GM23248 (cell line): ENCODE data around the gene SEC24C. TPM values are rescaled to one million over a fixed set of nuclear protein-coding genes. Genes with fewer than 3 reads are reported as not detected.
A peak's percentile ranks its signal among the peaks of the same experiment; 100 is the strongest.

ENCODE experiments used
- DNase-seq: peaks from one replicate; pipeline ENCODE4 v3.0.0-alpha.2; 2015
- H2AFZ ChIP-seq: fragments of 200-600 bp; sonication (generic); 2 replicates; pipeline ENCODE4 v1.6.1; 2016; ENCODE audit warnings: antibody characterized with exemption
- H3F3A ChIP-seq: fragments of 200-600 bp; sonication (generic); 2 replicates; pipeline ENCODE4 v1.6.1; 2016; ENCODE audit warnings: mild to moderate bottlenecking, antibody characterized with exemption, mixed run types; ENCODE audit not compliant: insufficient read depth
- H3K27ac ChIP-seq: fragments of 200-600 bp; sonication (generic); 2 replicates; pipeline ENCODE4 v1.5.1; 2016; ENCODE audit warnings: mild to moderate bottlenecking
- H3K27me3 ChIP-seq: fragments of 200-600 bp; sonication (generic); replicated peaks from 2 replicates; pipeline ENCODE4 v1.6.1; 2016; ENCODE audit warnings: mild to moderate bottlenecking; ENCODE audit not compliant: insufficient read depth
- H3K36me3 ChIP-seq: fragments of 200-600 bp; sonication (generic); 2 replicates; pipeline ENCODE4 v1.6.1; 2016; ENCODE audit warnings: low read depth, mild to moderate bottlenecking
- H3K4me1 ChIP-seq: fragments of 200-600 bp; sonication (generic); 2 replicates; pipeline ENCODE4 v1.6.1; 2016; ENCODE audit warnings: mild to moderate bottlenecking; ENCODE audit not compliant: insufficient read depth
- H3K4me2 ChIP-seq: fragments of 200-600 bp; sonication (generic); one replicate; pipeline ENCODE4 v1.6.1; 2016; ENCODE audit warnings: mild to moderate bottlenecking; ENCODE audit not compliant: unreplicated experiment
- H3K4me3 ChIP-seq: fragments of 200-600 bp; sonication (generic); 2 replicates; pipeline ENCODE4 v1.5.1; 2016; ENCODE audit warnings: mild to moderate bottlenecking
- H3K79me2 ChIP-seq: fragments of 200-600 bp; sonication (generic); 2 replicates; pipeline ENCODE4 v1.6.1; 2016; ENCODE audit warnings: mild to moderate bottlenecking; ENCODE audit not compliant: insufficient read depth
- H3K9ac ChIP-seq: fragments of 200-600 bp; sonication (generic); 2 replicates; pipeline ENCODE4 v1.6.1; 2016; ENCODE audit warnings: mild to moderate bottlenecking
- H3K9me2 ChIP-seq: fragments of 200-600 bp; sonication (generic); 2 replicates; pipeline ENCODE4 v1.6.1; 2016; ENCODE audit warnings: mixed run types, mild to moderate bottlenecking, moderate library complexity; ENCODE audit not compliant: insufficient read depth
- H3K9me3 ChIP-seq: fragments of 200-600 bp; sonication (generic); one replicate; pipeline ENCODE4 v1.6.1; 2017; ENCODE audit warnings: low read depth
- H4K20me1 ChIP-seq: fragments of 200-600 bp; sonication (generic); 2 replicates; pipeline ENCODE4 v1.6.0; 2016; ENCODE audit not compliant: insufficient read depth
- EZH2 ChIP-seq: fragments of 200-600 bp; sonication (generic); IDR thresholded peaks from 2 replicates; pipeline ENCODE4 v1.6.1; 2018; ENCODE audit warnings: antibody characterized with exemption, mild to moderate bottlenecking; ENCODE audit not compliant: insufficient read depth, poor library complexity, severe bottlenecking
- EZH2phosphoT487 ChIP-seq: fragments of 200-600 bp; sonication (generic); IDR thresholded peaks from 2 replicates; pipeline ENCODE4 v1.6.1; 2018; ENCODE audit warnings: antibody characterized with exemption, moderate library complexity, mild to moderate bottlenecking, low read depth; ENCODE audit not compliant: insufficient read depth
- WGBS, 2 experiments: methylation state at CpG; one replicate each; pipeline ENCODE4 v1.1.6; 2015 to 2017; ENCODE audit warnings: low lambda C conversion rate in 2 of 2, low coverage in 1 of 2; ENCODE audit errors: missing lambda C conversion rate in 2 of 2; 5-methylcytosine and 5-hydroxymethylcytosine counted together
- in situ Hi-C: fragments of 300-500 bp; cut with MboI; formaldehyde crosslinking; loops from 2 replicates; pipeline ENCODE4 v1.15.0; 2020
- polyA plus RNA-seq: library from polyadenylated mRNA; unstranded; fragments of >200 nt; fragmentation: Nextera tagmentation; extraction: Ambion mirVana; gene quantifications from 2 replicates; pipeline ENCODE4 v1.2.1, GENCODE V29; 2016
- total RNA-seq: library from RNA; depleted of rRNA; stranded (reverse); fragments of >200 nt; shearing (Covaris generic); gene quantifications from 2 replicates; pipeline ENCODE4 v1.2.3, GENCODE V29; 2014

SEC24C gene
- total and polyA plus RNA-seq, 2 experiments from 2014 or later = 30.6 to 87.1 TPM

DNA sequence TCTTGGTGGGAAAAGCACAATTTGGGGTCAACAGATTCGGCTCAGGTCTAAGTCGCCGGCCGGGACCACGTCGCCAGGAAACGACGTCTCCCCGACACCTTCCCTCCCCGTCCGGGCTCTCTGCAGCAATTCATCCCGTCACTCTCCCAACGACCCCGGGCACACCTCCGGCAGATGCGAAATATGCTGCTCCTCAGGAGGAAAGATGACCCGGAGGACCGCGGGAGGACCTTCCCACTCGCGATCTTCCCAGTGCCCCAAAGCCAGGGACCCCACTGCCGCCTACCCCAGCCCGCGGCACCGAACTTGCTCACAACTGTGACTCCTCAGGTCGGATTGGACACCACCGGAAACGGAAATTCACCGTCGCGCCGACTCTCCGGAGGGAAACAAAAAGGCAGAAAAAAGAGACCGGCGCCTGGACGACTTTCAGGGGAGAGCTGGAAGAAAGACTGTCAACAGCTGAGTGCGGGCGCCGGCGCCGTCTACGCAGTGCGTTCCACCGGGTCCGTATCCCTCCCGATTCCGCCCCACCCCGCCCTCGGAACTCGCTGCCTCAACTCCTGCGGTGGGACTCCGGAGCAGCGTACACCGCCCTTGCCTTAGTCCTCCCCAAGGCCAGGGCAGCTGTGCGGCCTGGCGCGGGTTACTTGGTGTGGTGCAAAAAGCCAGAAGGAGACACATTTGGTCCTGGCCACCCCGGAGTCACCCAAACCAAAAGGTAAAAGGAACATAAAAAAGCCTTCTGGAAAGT, 13.8 kb upstream of the SEC24C start:
- Histone ChIP-seq H3K27ac (peak overlapping the region; percentile 89), H3K79me2 (peaks cover 72% of the 10 kb centered on the region), H3K4me2 (peak overlapping the region; percentile 98), H3K9me3 (no peaks in the 10 kb centered on the region), H3K27me3 (no peaks in the 10 kb centered on the region), H3K36me3 (peaks cover 21% of the 10 kb centered on the region; the same call in 1 of the 2 replicates), H3K4me3 (peak overlapping the region; percentile 94), H4K20me1 (no peaks in the 10 kb centered on the region), H3K4me1 (peaks cover 16% of the 10 kb centered on the region), H3F3A (no peaks in the 10 kb centered on the region), H3K9ac (peak overlapping the region; percentile 90), H3K9me2 (no peaks in the 10 kb centered on the region), H2AFZ (peak overlapping the region; percentile 93)
- peak; percentile 90 for DNase-seq
- in situ Hi-C loops = no loop called here
- 0 to 1% methylated on average over 52 to 58 of the region's 58 CpGs for WGBS, 2 experiments
- TF ChIP-seq EZH2phosphoT487 = no peak
- no peak for TF ChIP-seq EZH2

DNA sequence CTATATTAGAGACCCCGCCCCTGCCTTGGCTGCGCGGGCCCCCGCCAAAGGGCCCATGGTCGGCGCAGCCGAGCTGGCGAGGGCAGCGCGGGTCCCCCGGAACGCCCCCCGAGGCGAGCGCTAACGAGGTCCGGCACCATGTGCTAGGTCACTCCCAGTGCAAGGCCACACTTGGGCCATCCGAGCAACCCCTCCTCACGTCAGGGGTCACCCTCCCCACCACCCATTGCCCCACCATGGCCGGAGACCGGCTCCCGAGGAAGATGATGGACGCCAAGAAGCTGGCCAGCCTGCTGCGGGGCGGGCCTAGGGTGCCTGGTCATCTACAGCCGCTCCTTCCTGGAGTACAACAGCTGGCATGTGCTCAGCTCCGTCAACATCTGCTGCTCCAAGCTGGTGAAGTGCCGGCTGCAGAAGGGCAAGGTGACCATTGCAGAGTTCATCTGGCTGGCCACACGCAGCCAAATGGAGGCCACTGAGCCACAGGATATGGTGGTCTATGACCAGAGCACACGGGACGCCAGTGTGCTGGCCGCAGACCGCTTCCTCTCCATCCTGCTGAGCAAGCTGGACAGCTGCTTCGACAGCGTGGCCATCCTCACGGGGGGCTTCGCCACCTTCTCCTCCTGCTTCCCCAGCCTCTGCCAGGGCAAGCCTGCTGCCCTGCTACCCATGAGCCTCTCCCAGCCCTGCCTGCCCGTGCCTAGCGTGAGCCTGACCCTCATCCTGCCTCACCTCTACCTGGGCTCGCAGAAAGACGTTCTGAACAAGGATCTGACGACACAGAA, 12.4 kb upstream of the SEC24C start:
- H3K27me3 ChIP-seq = no peaks in the 10 kb centered on the region
- no peaks in the 10 kb centered on the region for H3K9me2 ChIP-seq
- no peak for TF ChIP-seq EZH2
- TF ChIP-seq EZH2phosphoT487 = no peak
- H2AFZ ChIP-seq = no peak overlapping the region
- peak overlapping the region; percentile 98 for H3K4me2 ChIP-seq
- DNase-seq = no peak
- H3K36me3 ChIP-seq = 0 out of 2 replicates have a peak, but pooled peaks cover 8% of the 10 kb centered on the region
- H3K79me2 ChIP-seq = peaks cover 86% of the 10 kb centered on the region
- H3F3A ChIP-seq = no peaks in the 10 kb centered on the region
- peak overlapping the region; percentile 89 for H3K27ac ChIP-seq
- 87 to 90% methylated on average over 39 to 42 of the region's 42 CpGs for WGBS, 2 experiments
- H3K4me1 ChIP-seq = peaks cover 16% of the 10 kb centered on the region
- no peaks in the 10 kb centered on the region for H4K20me1 ChIP-seq
- peak overlapping the region; percentile 90 for H3K9ac ChIP-seq
- in situ Hi-C loops = no loop called here
- no peaks in the 10 kb centered on the region for H3K9me3 ChIP-seq
- peak overlapping the region; percentile 94 for H3K4me3 ChIP-seq

DNA sequence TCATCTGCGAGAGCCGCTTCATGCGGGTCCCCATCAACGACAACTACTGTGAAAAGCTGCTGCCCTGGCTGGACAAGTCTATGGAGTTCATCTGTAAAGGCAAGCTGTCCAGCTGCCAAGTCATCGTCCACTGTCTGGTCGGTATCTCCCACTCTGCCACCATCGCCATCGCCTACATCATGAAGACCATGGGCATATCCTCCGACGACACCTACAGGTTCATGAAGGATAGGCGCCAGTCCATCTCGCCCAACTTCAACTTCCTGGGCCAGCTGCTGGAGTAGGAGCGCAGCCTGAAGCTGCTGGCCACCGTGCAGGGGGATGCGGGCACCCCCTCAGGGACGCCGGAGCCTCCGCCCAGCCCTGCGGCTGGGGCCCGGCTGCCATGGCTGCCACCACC, 11.7 kb upstream of the SEC24C start:
- no peaks in the 10 kb centered on the region for H3K27me3 ChIP-seq
- H3K9me2 ChIP-seq = no peaks in the 10 kb centered on the region
- no peaks in the 10 kb centered on the region for H4K20me1 ChIP-seq
- H3K9ac ChIP-seq = no peak overlapping the region
- no peaks in the 10 kb centered on the region for H3K9me3 ChIP-seq
- TF ChIP-seq EZH2 (no peak), EZH2phosphoT487 (no peak)
- WGBS, 2 experiments = 96 to 97% methylated on average over 20 of the region's 20 CpGs
- peaks cover 90% of the 10 kb centered on the region for H3K79me2 ChIP-seq
- H2AFZ ChIP-seq = no peak overlapping the region
- peaks cover 16% of the 10 kb centered on the region for H3K4me1 ChIP-seq
- 0 out of 2 replicates have a peak, but pooled peaks cover 4% of the 10 kb centered on the region for H3K36me3 ChIP-seq
- in situ Hi-C loops = no loop called here
- no peak overlapping the region for H3K4me3 ChIP-seq
- H3K27ac ChIP-seq = no peak overlapping the region
- DNase-seq = no peak
- no peak overlapping the region for H3K4me2 ChIP-seq
- no peaks in the 10 kb centered on the region for H3F3A ChIP-seq

DNA sequence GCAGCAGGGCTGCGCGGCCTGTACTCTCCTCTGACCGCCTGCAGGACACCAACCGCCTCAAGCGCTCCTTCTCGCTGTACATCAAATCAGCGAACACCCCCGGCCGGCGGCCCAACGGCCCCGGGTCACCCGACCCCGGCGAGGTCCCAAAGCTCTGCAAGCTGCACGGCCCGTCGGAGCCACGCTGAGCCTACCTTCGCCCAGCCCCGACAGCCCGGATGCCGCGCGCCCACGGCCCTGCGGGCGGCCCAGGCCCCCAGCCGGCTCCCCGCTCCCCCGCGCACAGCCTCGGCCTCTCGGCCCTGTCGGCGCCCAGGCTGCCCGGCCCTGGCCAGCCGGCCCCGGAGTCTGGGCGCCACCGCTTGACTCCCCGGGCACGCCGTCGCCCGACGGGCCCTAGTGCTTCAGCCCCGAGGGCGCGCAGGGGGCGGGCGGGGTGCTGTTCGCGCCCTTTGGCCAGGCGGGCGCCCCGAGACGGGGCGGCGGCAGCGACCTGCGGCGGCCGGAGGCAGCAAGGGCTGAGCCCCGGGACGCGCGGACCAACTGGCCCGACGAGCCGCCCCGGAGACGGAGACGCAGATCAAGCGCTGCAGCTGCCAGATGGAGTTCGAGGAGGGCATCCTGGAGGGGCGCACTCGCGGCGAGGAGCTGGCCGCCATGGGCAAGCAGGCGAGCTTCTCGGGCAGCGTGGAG, 11.1 kb upstream of the SEC24C start:
- DNase-seq = no peak
- no peak overlapping the region for H3K9ac ChIP-seq
- peaks cover 90% of the 10 kb centered on the region for H3K79me2 ChIP-seq
- no peaks in the 10 kb centered on the region for H3K27me3 ChIP-seq
- H3K27ac ChIP-seq = no peak overlapping the region
- no peaks in the 10 kb centered on the region for H3F3A ChIP-seq
- H4K20me1 ChIP-seq = no peaks in the 10 kb centered on the region
- no peak overlapping the region for H3K4me2 ChIP-seq
- no peaks in the 10 kb centered on the region for H3K36me3 ChIP-seq
- H2AFZ ChIP-seq = no peak overlapping the region
- H3K4me3 ChIP-seq = no peak overlapping the region
- TF ChIP-seq EZH2phosphoT487 = no peak
- H3K4me1 ChIP-seq = peaks cover 16% of the 10 kb centered on the region
- in situ Hi-C loops = no loop called here
- no peaks in the 10 kb centered on the region for H3K9me3 ChIP-seq
- 82 to 87% methylated on average over 35 to 84 of the region's 84 CpGs for WGBS, 2 experiments
- no peaks in the 10 kb centered on the region for H3K9me2 ChIP-seq
